Breast epithelium (tissue), 4 donors: Measurements from ENCODE around the gene RPL19. TPM values are rescaled to one million over a fixed set of nuclear protein-coding genes. Genes with fewer than 3 reads are reported as not detected.

Experiments
- DNase-seq, 2 donors: peaks; one replicate each; pipeline ENCODE4 v3.0.0-alpha.2; 2019; ENCODE audit warnings: low spot score in 2 of 2
- H3K27ac ChIP-seq, 2 donors: fragments of 200-600 bp; sonication (generic) in 1 of 2; one replicate each; pipeline ENCODE4 v1.5.1; 2016 to 2019; ENCODE audit warnings: mild to moderate bottlenecking in 1 of 2
- H3K27me3 ChIP-seq, 2 donors: fragments of 200-600 bp; sonication (generic) in 1 of 2; one replicate each; pipeline versions ENCODE4 v1.5.1 to v1.6.0; 2017 to 2019; ENCODE audit warnings: control low read depth in 1 of 2, mild to moderate bottlenecking in 1 of 2
- H3K36me3 ChIP-seq: fragments of 200-600 bp; one replicate; pipeline ENCODE4 v1.5.1; 2019
- H3K4me1 ChIP-seq, 2 donors: fragments of 200-600 bp; sonication (generic); one replicate each; pipeline ENCODE4 v1.5.1; 2016 to 2019; ENCODE audit warnings: control low read depth in 1 of 2
- H3K4me3 ChIP-seq, 3 donors: fragments of 200-600 bp; sonication (generic); 1 replicate in 2 of 3; 2 replicates in 1 of 3; pipeline ENCODE4 v1.5.1; 2016 to 2019; ENCODE audit warnings: mild to moderate bottlenecking in 3 of 3, moderate library complexity in 2 of 3
- H3K9me3 ChIP-seq, 2 donors: fragments of 200-600 bp; sonication (generic) in 1 of 2; one replicate each; pipeline ENCODE4 v1.5.1; 2016 to 2019; ENCODE audit warnings: control low read depth in 1 of 2
- CTCF ChIP-seq, 3 donors: fragments of 450-650 bp; IDR thresholded peaks; one replicate each; pipeline ENCODE4 v1.5.1; 2016 to 2017; ENCODE audit warnings: antibody characterized with exemption in 3 of 3, mild to moderate bottlenecking in 3 of 3, moderate library complexity in 3 of 3
- POLR2A ChIP-seq: fragments of 450-650 bp; IDR thresholded peaks from one replicate; pipeline ENCODE4 v1.6.1; 2016; ENCODE audit warnings: antibody characterized with exemption, mild to moderate bottlenecking, moderate library complexity
- POLR2AphosphoS5 ChIP-seq, 3 donors: sonication (generic); formaldehyde crosslinking; IDR thresholded peaks; one replicate each; pipeline ENCODE4 v1.6.1; 2017; ENCODE audit warnings: antibody characterized with exemption in 3 of 3
- intact Hi-C: fragments of 100-400 bp; cut with DNase I; formaldehyde crosslinking; loops from one replicate; pipeline ENCODE4 v1.15.1; 2023; ENCODE audit warnings: low total_unique reads
- total RNA-seq, 3 donors: library from RNA; depleted of rRNA; stranded (reverse); fragments of >200 nt; gene quantifications; one replicate each; pipeline ENCODE4 v1.1.0, GENCODE V29; 2016

RPL19 gene
- total RNA-seq, 3 donors from 2014 or later: 2,817 to 3,666 (median 3,432) TPM

- no peak for DNase-seq
- intact Hi-C loops: no loop called here
- H3K36me3 ChIP-seq: no peaks in the 10 kb centered on the region
- TF ChIP-seq POLR2A: no peak
- no peak for TF ChIP-seq POLR2AphosphoS5 (IDR thresholded peaks at IDR 0.05)
- no peak for TF ChIP-seq CTCF (IDR thresholded peaks at IDR 0.05)
- peak overlapping the region; percentile 54 to 97 for H3K27ac ChIP-seq
- no peaks in the 10 kb centered on the region for H3K27me3 ChIP-seq
- no peaks in the 10 kb centered on the region for H3K9me3 ChIP-seq
- H3K4me3 ChIP-seq: no peak overlapping the region
- H3K4me1 ChIP-seq: peaks cover 0 to 14% of the 10 kb centered on the region in 2 donors
These were observed 5.0 kb upstream of the RPL19 start for GRCh38 chr17:39194985-39195524.

- DNase-seq: no peak
- peak overlapping the region in 1 of 3 donors; percentile 93 for H3K4me3 ChIP-seq
- TF ChIP-seq POLR2A (no peak), POLR2AphosphoS5 (IDR thresholded peaks at IDR 0.05) (no peak), CTCF (IDR thresholded peaks at IDR 0.05) (no peak)
- H3K4me1 ChIP-seq: peaks cover 0 to 15% of the 10 kb centered on the region in 2 donors
- H3K27ac ChIP-seq: peak overlapping the region; percentile 54 to 97
- H3K27me3 ChIP-seq: no peaks in the 10 kb centered on the region
- no peaks in the 10 kb centered on the region for H3K9me3 ChIP-seq
- intact Hi-C loops: no loop called here
- no peaks in the 10 kb centered on the region for H3K36me3 ChIP-seq
These were observed 4.4 kb upstream of the RPL19 start for GRCh38 chr17:39195568-39196160.

- TF ChIP-seq CTCF (IDR thresholded peaks at IDR 0.05) (no peak), POLR2A (no peak), POLR2AphosphoS5 (IDR thresholded peaks at IDR 0.05) (no peak)
- peak overlapping the region; percentile 80 to 93 (median 81) for H3K4me3 ChIP-seq
- intact Hi-C loops: no loop called here
These were observed 3.8 kb upstream of the RPL19 start for GRCh38 chr17:39196241-39196807.

GRCh38 chr17:39196808-39197291 lies 3.2 kb upstream of the RPL19 start:
- Histone ChIP-seq H3K4me1 (peaks cover 11 to 18% of the 10 kb centered on the region in 2 donors), H3K27me3 (no peaks in the 10 kb centered on the region), H3K36me3 (no peaks in the 10 kb centered on the region), H3K9me3 (no peaks in the 10 kb centered on the region), H3K4me3 (peak overlapping the region; percentile 80 to 93 (median 81)), H3K27ac (peak overlapping the region; percentile 70 to 97)
- no peak for DNase-seq
- intact Hi-C loops: no loop called here
- TF ChIP-seq POLR2AphosphoS5 (IDR thresholded peaks at IDR 0.05): no peak
- no peak for TF ChIP-seq POLR2A
- TF ChIP-seq CTCF (IDR thresholded peaks at IDR 0.05): no peak

More at GRCh38 chr17:39196241-39196807, 3.8 kb upstream of the RPL19 start:
- DNase-seq: no peak
- Histone ChIP-seq H3K27ac (peak overlapping the region; percentile 70 to 97), H3K27me3 (no peaks in the 10 kb centered on the region), H3K36me3 (no peaks in the 10 kb centered on the region), H3K9me3 (no peaks in the 10 kb centered on the region), H3K4me1 (peaks cover 6 to 18% of the 10 kb centered on the region in 2 donors)
